ENCODE results near the gene ZER1. TPM values are rescaled to one million over a fixed set of nuclear protein-coding genes. Genes with fewer than 3 reads are reported as not detected.

Gene ZER1
- total RNA-seq, 3 donors from 2014 or later = 10.9 to 14.9 (median 14.5) TPM

DNA sequence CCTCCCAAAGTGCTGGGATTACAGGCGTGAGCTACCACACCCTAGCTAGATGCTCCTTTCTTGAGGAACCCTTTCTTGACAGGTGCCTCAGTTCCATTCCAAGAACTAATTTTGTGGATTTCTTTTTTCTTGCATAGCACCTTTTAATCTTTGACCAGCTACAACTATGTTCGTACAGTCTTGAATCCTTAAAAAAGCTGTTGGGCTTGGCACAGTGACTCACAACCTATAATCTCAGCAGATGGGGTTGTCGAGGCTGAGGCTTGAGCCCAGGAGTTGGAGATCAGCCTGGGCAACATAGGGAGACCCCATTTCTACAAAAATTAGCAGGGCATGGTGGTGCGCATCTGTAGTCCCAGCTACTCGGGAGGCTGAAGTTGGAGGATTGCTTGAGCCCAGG is 1.3 kb upstream of the ZER1 start:
- Mint-ChIP-seq H3K4me1 (ENCODE audit: low read depth) (peaks cover 27% of the 10 kb centered on the region), H3K4me3 (peak overlapping the region; percentile 37), H3K27me3 (ENCODE audit: low read depth) (no peaks in the 10 kb centered on the region), H3K9me3 (no peaks in the 10 kb centered on the region), H3K36me3 (ENCODE audit: insufficient read depth) (peaks cover 2% of the 10 kb centered on the region)
- ATAC-seq (no peak), DNase-seq (no peak)

DNA sequence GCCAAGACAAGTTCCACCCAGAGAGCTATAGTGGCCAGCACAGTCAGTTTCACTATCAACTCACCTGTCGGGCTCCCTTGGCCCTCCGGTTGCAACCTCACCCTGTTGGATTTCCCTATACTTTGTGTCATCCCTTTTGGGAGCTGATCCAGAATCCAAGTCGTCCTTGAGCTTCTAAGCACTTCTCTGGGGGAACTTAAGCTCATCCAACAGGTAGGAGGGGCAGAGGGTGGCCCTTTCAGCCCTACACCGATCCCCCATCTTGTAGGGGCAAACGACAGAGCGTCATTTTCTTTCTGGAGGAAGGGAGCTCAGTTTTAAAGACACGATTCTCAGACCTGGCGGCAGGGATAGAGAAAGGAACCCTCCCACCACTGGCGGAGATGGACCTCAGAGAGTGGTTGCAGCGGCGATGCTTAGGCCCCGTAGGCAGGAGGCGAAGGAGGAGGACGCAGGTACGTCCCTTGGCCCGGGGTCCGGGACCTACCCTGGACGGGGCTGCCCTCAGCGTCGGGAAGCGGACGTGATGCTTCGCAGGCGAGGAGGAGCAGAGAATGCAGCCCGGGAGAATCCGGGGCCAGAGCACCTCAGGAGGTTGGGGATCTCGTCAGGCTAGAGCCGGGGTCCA is 519 bp downstream of the ZER1 start:
- ATAC-seq (peak; percentile 28), DNase-seq (no peak)
- no peaks in the 10 kb centered on the region for H3K27me3 Mint-ChIP-seq (ENCODE audit: low read depth)
- H3K9me3 Mint-ChIP-seq = no peaks in the 10 kb centered on the region
- H3K4me3 Mint-ChIP-seq = peak overlapping the region; percentile 96
- H3K36me3 Mint-ChIP-seq (ENCODE audit: insufficient read depth) = peaks cover 6% of the 10 kb centered on the region
- H3K4me1 Mint-ChIP-seq (ENCODE audit: low read depth) = peaks cover 33% of the 10 kb centered on the region

GRCh38 chr9:128770286-128771030 is 1.3 kb downstream of the ZER1 start:
- peaks cover 33% of the 10 kb centered on the region for H3K4me1 Mint-ChIP-seq (ENCODE audit: low read depth)
- peaks cover 6% of the 10 kb centered on the region for H3K36me3 Mint-ChIP-seq (ENCODE audit: insufficient read depth)
- H3K27me3 Mint-ChIP-seq (ENCODE audit: low read depth) = no peaks in the 10 kb centered on the region
- peak overlapping the region; percentile 96 for H3K4me3 Mint-ChIP-seq
- H3K9me3 Mint-ChIP-seq = no peaks in the 10 kb centered on the region
- ATAC-seq = no peak
- DNase-seq = no peak

DNA sequence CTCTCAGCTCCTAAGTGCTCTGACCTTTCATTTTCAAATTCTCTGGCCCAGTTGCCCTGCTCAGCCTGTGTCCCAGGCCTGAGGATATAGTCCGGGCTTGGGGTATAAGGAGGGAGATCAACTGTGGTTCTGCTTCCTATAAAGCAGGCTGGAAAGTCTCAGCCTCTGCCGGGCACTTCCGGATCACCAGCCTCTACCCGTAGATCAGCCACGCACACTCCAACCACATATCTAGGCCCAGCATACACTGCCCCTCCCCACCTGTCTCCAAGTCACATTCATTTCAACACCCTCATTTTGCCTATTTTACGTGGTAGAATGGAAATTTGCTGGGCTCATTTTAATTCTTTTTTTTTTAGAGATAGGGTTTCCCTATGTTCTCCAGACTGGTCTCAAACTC is 3.1 kb downstream of the ZER1 start:
- ATAC-seq (no peak), DNase-seq (no peak)
- Mint-ChIP-seq H3K4me3 (no peak overlapping the region), H3K27me3 (ENCODE audit: low read depth) (no peaks in the 10 kb centered on the region), H3K4me1 (ENCODE audit: low read depth) (peaks cover 35% of the 10 kb centered on the region), H3K36me3 (ENCODE audit: insufficient read depth) (peaks cover 6% of the 10 kb centered on the region), H3K9me3 (no peaks in the 10 kb centered on the region)

- ATAC-seq (no peak), DNase-seq (no peak)
- H3K9me3 Mint-ChIP-seq = no peaks in the 10 kb centered on the region
- peaks cover 6% of the 10 kb centered on the region for H3K36me3 Mint-ChIP-seq (ENCODE audit: insufficient read depth)
- H3K27me3 Mint-ChIP-seq (ENCODE audit: low read depth) = no peaks in the 10 kb centered on the region
- peaks cover 25% of the 10 kb centered on the region for H3K4me1 Mint-ChIP-seq (ENCODE audit: low read depth)
- no peak overlapping the region for H3K4me3 Mint-ChIP-seq
These were observed 6.2 kb downstream of the ZER1 start for GRCh38 chr9:128765499-128765898.

DNA sequence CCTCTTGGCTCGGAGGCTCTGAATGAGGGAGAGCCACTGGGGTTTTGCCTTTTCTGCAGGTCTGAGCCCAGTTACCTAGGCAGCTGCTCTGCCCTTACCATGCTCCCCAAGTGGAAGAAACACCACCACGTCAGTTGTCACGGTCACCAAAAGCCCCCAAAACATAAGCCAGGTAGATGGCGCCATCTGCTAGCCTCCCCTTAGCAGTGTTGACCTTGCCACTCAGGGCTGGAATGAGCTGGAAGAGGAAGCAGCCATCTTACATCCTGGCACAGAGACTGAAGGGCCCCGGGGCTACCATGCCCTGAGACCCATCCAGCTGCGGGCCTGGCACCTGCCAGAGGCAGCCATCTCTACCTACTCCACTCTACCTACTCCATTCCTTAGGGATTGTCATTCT is 7.4 kb downstream of the ZER1 start:
- Mint-ChIP-seq H3K27me3 (ENCODE audit: low read depth) (no peaks in the 10 kb centered on the region), H3K4me1 (ENCODE audit: low read depth) (peaks cover 15% of the 10 kb centered on the region), H3K36me3 (ENCODE audit: insufficient read depth) (peaks cover 4% of the 10 kb centered on the region), H3K4me3 (no peak overlapping the region), H3K9me3 (no peaks in the 10 kb centered on the region)
- ATAC-seq (no peak), DNase-seq (no peak)

DNA sequence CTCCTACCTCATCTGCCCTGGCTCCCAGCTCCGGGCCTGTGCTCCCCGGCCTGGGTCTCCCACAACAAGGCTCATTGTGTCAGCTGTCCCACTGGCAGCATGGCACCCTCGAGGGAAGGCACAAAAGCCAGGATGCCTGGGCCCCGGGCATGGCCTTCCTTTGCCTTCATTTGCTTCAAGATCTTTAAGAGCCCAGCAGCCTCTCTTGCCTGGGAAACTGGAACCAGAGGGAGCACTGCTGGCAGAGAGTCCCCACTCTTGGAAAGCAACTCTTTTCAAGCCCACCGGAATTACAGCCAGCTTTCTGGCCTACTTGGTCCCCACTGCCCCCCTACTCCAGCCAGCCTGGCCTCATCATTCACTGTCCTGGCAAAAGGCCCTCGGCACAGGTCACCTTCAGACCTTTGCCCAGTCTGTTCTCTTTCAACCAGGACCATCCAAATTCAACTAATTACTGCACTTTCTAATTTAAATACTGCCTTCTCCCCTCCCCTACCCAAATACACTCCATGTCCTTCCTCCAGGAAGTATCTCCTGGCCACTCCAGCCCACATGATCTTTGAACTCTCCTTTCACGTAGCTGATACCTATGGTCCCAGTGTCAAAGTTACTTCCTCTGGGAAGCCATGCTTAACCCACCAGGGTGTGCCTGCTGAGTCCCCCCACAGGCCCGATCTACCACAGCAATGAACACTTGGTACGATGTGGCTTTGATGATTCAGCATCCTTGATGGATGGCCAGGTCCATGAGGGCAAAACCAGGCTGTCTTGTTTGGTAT is 8.9 kb downstream of the ZER1 start:
- Mint-ChIP-seq H3K27me3 (ENCODE audit: low read depth) (no peaks in the 10 kb centered on the region), H3K9me3 (no peaks in the 10 kb centered on the region), H3K4me1 (ENCODE audit: low read depth) (peaks cover 5% of the 10 kb centered on the region), H3K4me3 (no peak overlapping the region), H3K36me3 (ENCODE audit: insufficient read depth) (peaks cover 4% of the 10 kb centered on the region)
- ATAC-seq (no peak), DNase-seq (no peak)

- no peak for DNase-seq
- Mint-ChIP-seq H3K36me3 (ENCODE audit: insufficient read depth) (peaks cover 6% of the 10 kb centered on the region), H3K4me1 (ENCODE audit: low read depth) (peaks cover 1% of the 10 kb centered on the region), H3K4me3 (no peak overlapping the region), H3K27me3 (ENCODE audit: low read depth) (no peaks in the 10 kb centered on the region), H3K9me3 (no peaks in the 10 kb centered on the region)
- no peak for ATAC-seq
These were observed 14.1 kb downstream of the ZER1 start for GRCh38 chr9:128757602-128758001.

- no peaks in the 10 kb centered on the region for H3K9me3 Mint-ChIP-seq
- peaks cover 1% of the 10 kb centered on the region for H3K4me1 Mint-ChIP-seq (ENCODE audit: low read depth)
- ATAC-seq (no peak), DNase-seq (no peak)
- H3K36me3 Mint-ChIP-seq (ENCODE audit: insufficient read depth) = peaks cover 8% of the 10 kb centered on the region
- no peaks in the 10 kb centered on the region for H3K27me3 Mint-ChIP-seq (ENCODE audit: low read depth)
- H3K4me3 Mint-ChIP-seq = no peak overlapping the region
These were observed 18.1 kb downstream of the ZER1 start for GRCh38 chr9:128753627-128754026.

DNA sequence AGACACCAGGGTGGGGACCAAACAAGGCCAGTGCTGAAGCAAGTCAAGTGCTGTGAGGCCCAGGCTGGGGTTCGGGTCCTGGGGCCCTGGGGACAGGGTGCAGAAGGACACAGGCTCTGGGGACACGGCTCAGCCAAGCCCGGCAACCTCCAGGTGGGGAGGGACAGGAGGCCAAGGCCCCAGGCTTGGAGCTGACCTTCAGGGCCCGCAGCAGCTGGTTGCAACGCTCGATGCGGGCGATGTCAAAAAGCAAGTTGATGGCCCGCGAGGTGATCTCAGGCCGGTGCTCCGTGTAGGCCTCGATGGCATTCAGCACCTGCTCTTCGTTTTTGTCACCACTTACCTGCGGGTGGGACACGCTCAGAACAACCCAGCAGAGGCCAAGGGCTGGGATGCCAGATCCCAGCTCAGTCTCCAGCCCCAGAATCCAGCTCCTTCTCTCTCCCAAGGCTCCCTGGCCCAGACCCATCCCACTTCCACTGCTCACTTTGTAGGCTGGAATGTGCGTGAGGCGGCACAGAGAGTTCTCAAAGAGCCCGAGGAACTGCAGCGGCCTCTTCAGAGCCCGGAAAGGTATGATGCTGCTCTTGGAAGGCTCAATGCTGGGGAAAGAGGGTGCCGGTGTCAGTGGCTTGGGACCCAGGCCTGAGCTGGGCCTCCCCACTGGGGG is 20.7 kb downstream of the ZER1 start:
- Mint-ChIP-seq H3K36me3 (ENCODE audit: insufficient read depth) (peaks cover 5% of the 10 kb centered on the region), H3K4me3 (no peak overlapping the region), H3K4me1 (ENCODE audit: low read depth) (no peaks in the 10 kb centered on the region), H3K9me3 (no peaks in the 10 kb centered on the region), H3K27me3 (ENCODE audit: low read depth) (no peaks in the 10 kb centered on the region)
- ATAC-seq (no peak), DNase-seq (no peak)

DNA sequence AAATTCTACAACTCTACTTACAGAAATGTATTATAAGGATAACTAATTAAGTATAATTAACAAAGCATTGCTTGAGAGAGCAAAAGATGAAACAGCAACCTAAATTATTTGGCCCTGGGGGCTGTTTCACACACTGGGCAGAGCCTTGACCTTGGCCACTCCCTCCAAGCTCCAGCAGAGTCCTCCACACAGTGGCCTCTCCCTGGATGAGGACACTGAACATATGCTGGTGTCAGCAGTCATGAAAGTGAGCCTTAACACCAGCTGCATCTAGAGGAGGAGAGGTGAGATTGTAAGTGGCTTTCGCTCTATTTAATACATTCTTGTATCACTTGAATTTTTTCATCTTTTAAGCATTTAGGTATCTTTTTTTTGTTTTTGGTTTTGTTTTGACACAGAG is 24.5 kb downstream of the ZER1 start:
- Mint-ChIP-seq H3K27me3 (ENCODE audit: low read depth) (no peaks in the 10 kb centered on the region), H3K4me3 (no peak overlapping the region), H3K4me1 (ENCODE audit: low read depth) (no peaks in the 10 kb centered on the region), H3K36me3 (ENCODE audit: insufficient read depth) (peaks cover 2% of the 10 kb centered on the region), H3K9me3 (no peaks in the 10 kb centered on the region)
- DNase-seq (no peak), ATAC-seq (no peak)

- no peaks in the 10 kb centered on the region for H3K4me1 Mint-ChIP-seq (ENCODE audit: low read depth)
These were observed 28.3 kb downstream of the ZER1 start for GRCh38 chr9:128743421-128743820.

DNA sequence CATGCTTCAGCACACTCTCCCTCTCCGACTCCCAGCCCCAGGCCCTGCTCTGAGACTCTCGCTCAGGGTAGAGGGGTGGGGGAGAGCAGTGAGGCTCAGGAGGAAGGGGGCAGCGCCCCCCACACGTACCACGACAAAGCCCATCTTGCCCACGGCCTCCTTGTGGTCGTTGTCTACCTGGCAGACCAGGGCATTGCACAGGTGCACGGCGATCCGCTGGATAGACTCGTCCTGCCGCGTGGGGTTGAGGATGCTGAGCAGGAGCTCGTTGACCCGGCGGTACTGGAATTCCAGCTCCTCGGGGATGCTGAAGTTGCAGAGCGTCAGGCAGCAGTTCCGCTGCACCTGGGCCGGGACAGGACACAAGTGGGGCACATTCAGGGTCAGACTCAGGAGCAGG is 29.3 kb downstream of the ZER1 start:
- ATAC-seq (no peak), DNase-seq (no peak)
- Mint-ChIP-seq H3K4me1 (ENCODE audit: low read depth) (no peaks in the 10 kb centered on the region), H3K4me3 (no peak overlapping the region), H3K27me3 (ENCODE audit: low read depth) (no peaks in the 10 kb centered on the region), H3K9me3 (no peaks in the 10 kb centered on the region), H3K36me3 (ENCODE audit: insufficient read depth) (peaks cover 10% of the 10 kb centered on the region)

More at GRCh38 chr9:128743421-128743820, 28.3 kb downstream of the ZER1 start:
- no peak for ATAC-seq
- peaks cover 9% of the 10 kb centered on the region for H3K36me3 Mint-ChIP-seq (ENCODE audit: insufficient read depth)
- DNase-seq = no peak
- no peaks in the 10 kb centered on the region for H3K9me3 Mint-ChIP-seq
- H3K4me3 Mint-ChIP-seq = no peak overlapping the region
- no peaks in the 10 kb centered on the region for H3K27me3 Mint-ChIP-seq (ENCODE audit: low read depth)

DNA sequence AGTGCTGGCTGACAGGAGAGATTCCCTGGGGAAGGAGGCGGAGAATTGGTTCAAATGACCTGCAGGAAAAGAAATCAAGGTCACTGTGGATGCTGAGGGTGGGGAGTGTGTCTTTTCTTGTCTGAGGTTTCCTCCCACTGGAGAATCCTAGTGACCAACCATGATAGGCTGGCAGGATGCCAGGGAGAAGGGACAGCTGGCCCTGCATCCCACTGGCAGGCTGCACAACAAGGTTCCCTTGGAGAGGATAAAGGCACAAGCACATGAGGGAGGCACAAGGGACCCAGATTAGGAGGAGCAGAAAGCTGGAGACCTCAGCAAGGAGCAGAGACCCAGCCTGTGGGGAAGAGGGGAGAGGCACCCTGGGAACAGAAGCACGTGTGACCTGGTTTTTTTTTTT is 36.4 kb downstream of the ZER1 start:
- ATAC-seq (no peak), DNase-seq (no peak)
- no peaks in the 10 kb centered on the region for H3K9me3 Mint-ChIP-seq
- H3K4me3 Mint-ChIP-seq = no peak overlapping the region
- no peaks in the 10 kb centered on the region for H3K27me3 Mint-ChIP-seq (ENCODE audit: low read depth)
- peaks cover 14% of the 10 kb centered on the region for H3K36me3 Mint-ChIP-seq (ENCODE audit: insufficient read depth)
- H3K4me1 Mint-ChIP-seq (ENCODE audit: low read depth) = no peaks in the 10 kb centered on the region

Data from activated T-cell treated with anti-CD3 and anti-CD28 coated beads, Interleukin-2, amount 50 U/mL, for 4 hours (primary cell).